Putamen (tissue), 1 donor: ENCODE results near the gene ALOX15B.
"Not testable (repeated sequence)": the region's sequence is repeated elsewhere in the genome, so short reads cannot be mapped to it uniquely, and the experiment has no call there.

Source experiments
- DNase-seq: peaks from one replicate; pipeline ENCODE4 v3.0.0-alpha.2; 2016; ENCODE audit warnings: low spot score

Gene ALOX15B

GRCh38 chr17:8013731-8014557 lies 24.9 kb upstream of the ALOX15B start:
- no peak for DNase-seq

- no peak for DNase-seq
Observed at GRCh38 chr17:8014558-8014850, 24.4 kb upstream of the ALOX15B start.

- no peak for DNase-seq
Observed at GRCh38 chr17:8015236-8015956, 23.5 kb upstream of the ALOX15B start.

GRCh38 chr17:8015957-8016631 lies 22.8 kb upstream of the ALOX15B start:
- no peak for DNase-seq

GRCh38 chr17:8016632-8017424 lies 22.0 kb upstream of the ALOX15B start:
- peak; percentile 29 for DNase-seq

GRCh38 chr17:8018436-8018835 lies 20.4 kb upstream of the ALOX15B start:
- no peak for DNase-seq

- DNase-seq, result no peak
Observed at GRCh38 chr17:8019166-8019565, 19.7 kb upstream of the ALOX15B start.

- no peak for DNase-seq
Observed at GRCh38 chr17:8019665-8020650, 18.9 kb upstream of the ALOX15B start.

GRCh38 chr17:8020776-8021564 lies 17.9 kb upstream of the ALOX15B start:
- no peak for DNase-seq

- DNase-seq, result no peak
Observed at GRCh38 chr17:8021565-8022359, 17.1 kb upstream of the ALOX15B start.

- DNase-seq, result no peak
Observed at GRCh38 chr17:8022360-8023003, 16.4 kb upstream of the ALOX15B start.

- not testable (repeated sequence) for DNase-seq
Observed at GRCh38 chr17:8024161-8024560, 14.7 kb upstream of the ALOX15B start.

- no peak for DNase-seq
Observed at GRCh38 chr17:8025176-8025911, 13.5 kb upstream of the ALOX15B start.

- DNase-seq, result no peak
Observed at GRCh38 chr17:8029121-8029520, 9.7 kb upstream of the ALOX15B start.

GRCh38 chr17:8031261-8031661 lies 7.6 kb upstream of the ALOX15B start:
- no peak for DNase-seq

- DNase-seq, result no peak
Observed at GRCh38 chr17:8031950-8032349, 6.9 kb upstream of the ALOX15B start.

GRCh38 chr17:8032442-8032841 lies 6.4 kb upstream of the ALOX15B start:
- DNase-seq, result no peak

GRCh38 chr17:8039611-8040168 lies 831 bp downstream of the ALOX15B start:
- DNase-seq, result no peak
